Adrenal gland (tissue), 5 donors: ENCODE results near the gene NR4A1.

Experiments
- POLR2A ChIP-seq, 2 donors: fragments of 450-650 bp; IDR thresholded peaks; one replicate each; pipeline ENCODE4 v1.6.1; 2017; ENCODE audit warnings: antibody characterized with exemption in 2 of 2, mild to moderate bottlenecking in 2 of 2, moderate library complexity in 1 of 2
- TF ChIP-seq, protein P1 (sequence below), 6 experiments: fragments of 450-650 bp in 4 of 6; fragments of 200-600 bp in 2 of 6; sonication (generic) in 1 of 6; IDR thresholded peaks; 1 replicate in 5 of 6; 2 replicates in 1 of 6; pipeline versions ENCODE4 v1.5.1 to v1.8.0; 2016 to 2021; ENCODE audit warnings: antibody characterized with exemption in 6 of 6, mild to moderate bottlenecking in 2 of 6, moderate library complexity in 1 of 6
- donor health status: DM: no; HTN: no; CAD: no.

DNA sequence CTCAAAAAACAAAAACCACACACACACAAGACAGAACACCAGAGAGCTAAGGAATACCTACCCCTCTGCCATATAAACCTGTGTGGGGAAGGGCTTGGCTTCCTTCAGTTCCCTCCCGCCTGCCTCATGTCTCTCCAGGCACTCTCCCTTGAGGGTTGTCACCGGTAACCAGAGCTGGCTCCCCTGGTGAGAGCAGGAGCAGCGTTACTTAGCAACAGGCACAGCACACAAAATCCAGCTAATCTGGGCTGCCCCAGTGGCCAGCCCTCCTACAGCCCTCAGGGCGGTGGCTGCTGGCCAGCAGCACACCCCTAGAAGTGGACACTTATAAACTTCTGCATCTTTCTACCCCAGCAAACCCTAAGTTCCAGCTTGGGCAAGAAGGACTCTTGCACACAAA lies 21.6 kb upstream of the NR4A1 start:
- TF ChIP-seq, protein P1, sequence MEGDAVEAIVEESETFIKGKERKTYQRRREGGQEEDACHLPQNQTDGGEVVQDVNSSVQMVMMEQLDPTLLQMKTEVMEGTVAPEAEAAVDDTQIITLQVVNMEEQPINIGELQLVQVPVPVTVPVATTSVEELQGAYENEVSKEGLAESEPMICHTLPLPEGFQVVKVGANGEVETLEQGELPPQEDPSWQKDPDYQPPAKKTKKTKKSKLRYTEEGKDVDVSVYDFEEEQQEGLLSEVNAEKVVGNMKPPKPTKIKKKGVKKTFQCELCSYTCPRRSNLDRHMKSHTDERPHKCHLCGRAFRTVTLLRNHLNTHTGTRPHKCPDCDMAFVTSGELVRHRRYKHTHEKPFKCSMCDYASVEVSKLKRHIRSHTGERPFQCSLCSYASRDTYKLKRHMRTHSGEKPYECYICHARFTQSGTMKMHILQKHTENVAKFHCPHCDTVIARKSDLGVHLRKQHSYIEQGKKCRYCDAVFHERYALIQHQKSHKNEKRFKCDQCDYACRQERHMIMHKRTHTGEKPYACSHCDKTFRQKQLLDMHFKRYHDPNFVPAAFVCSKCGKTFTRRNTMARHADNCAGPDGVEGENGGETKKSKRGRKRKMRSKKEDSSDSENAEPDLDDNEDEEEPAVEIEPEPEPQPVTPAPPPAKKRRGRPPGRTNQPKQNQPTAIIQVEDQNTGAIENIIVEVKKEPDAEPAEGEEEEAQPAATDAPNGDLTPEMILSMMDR (IDR thresholded peaks at IDR 0.05): no peak
- no peak for TF ChIP-seq POLR2A (IDR thresholded peaks at IDR 0.05)
